ENCODE results near the gene RGL2. TPM values are rescaled to one million over a fixed set of nuclear protein-coding genes. Genes with fewer than 3 reads are reported as not detected.
"Not testable (repeated sequence)": the region's sequence is repeated elsewhere in the genome, so short reads cannot be mapped to it uniquely, and the experiment has no call there.

Gene RGL2
- total RNA-seq, 1 donor from 2014 or later = 28.4 TPM

DNA sequence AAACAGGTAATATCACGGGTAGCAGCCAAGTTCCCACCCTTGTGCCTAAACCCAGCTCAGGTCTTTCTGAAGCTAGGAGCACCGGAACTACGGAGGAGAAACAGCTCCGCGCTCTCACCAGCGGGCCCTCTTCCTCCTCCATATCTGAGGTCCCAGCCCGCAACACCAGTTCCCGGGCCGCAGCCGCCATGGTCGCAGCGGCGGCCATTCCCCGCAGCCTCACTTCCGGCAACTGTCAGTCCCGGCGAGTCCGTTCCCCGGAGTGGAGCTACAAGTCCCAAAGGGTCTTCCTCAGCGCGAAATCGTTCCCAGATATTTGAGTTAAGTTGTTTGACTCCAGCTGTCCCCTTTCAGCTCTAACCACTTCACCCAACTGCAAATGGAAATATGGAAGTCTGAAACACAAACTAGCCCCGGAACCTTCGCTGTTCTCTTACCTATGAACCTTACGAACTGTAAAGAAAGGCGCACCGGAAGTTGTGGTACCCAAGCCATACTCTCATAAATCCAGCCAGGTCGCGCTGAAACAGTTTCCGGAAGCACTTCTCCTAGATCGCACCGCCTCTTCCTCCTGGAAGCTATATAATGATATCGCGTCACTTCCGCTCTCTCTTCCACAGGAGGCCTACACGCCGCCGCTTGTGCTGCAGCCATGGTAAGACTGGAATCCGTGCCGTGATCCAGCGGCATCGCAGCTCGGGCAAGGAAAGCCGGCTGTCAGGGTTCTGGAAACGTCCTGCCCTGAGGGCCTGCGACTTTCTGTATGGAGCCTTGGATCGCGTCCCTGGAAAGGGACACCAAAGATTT is 27.1 kb downstream of the RGL2 start, which contains the start of the genes RPS18 and VPS52:
TSS of gene RPS18 (plus strand) at position 608 of the 807 bp plus-strand sequence. CDS start at position 653, 45 bp downstream.
TSS of gene VPS52 (minus strand) at position 409 of the 807 bp plus-strand sequence. CDS start at position 208, 201 bp downstream.
- Mint-ChIP-seq H3K4me1 (peaks cover 54% of the 10 kb centered on the region), H3K4me3 (peak within 1 kb of the TSS; percentile 94), H3K27ac (peak within 1 kb of the TSS; percentile 98), H3K36me3 (ENCODE audit: low read depth) (peaks cover 80% of the 10 kb centered on the region), H3K9me3 (no peaks in the 10 kb centered on the region), H3K27me3 (no peaks in the 10 kb centered on the region)
- peak; percentile 97 for DNase-seq
- intact Hi-C loops (cut with micrococcal nuclease) = loop anchor here (1.0 to 10.0 kb wide), 9 partner anchors 18 to 1409 kb away; partner anchors contain the start of genes CUTA, NEU1, PFDN6 and PHF1

DNA sequence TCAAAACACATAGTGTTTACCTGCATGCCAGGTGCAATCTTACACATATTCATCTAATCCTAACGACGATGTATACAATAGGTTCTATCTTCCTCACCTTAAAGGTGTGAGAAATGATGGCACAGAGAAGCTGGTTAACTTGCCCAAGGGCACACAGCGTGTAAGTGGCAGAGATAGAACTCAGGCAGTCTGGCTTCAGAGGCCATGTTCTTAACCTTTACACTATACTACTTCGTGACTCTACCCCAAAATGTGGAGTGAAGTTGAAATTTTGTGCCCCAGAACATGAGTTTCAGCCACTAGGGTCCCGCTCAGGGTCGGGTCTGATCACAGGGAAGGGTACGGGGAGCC is 27.6 kb downstream of the RGL2 start:
- no peaks in the 10 kb centered on the region for H3K9me3 Mint-ChIP-seq
- H3K27me3 Mint-ChIP-seq = no peaks in the 10 kb centered on the region
- H3K36me3 Mint-ChIP-seq (ENCODE audit: low read depth) = peaks cover 80% of the 10 kb centered on the region

DNA sequence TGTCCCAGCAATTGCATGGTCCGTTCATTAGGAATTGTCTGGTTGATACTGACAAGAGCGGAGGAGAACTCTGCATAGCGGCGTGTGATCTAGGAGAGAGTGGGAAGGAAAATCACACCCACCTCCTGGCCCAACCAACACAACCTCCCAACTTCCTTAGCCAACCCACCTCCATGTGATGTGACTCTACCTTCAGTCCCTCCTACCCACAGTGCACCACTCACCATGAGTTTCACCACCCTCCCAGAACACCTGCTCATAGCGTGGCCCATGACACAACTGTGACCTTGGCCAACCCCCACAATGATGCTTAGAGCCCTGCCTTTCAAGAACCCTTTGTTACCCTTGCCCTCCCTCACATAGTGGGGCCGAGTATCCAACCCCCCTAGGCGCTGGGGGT is 34.7 kb downstream of the RGL2 start:
- Mint-ChIP-seq H3K36me3 (ENCODE audit: low read depth) (peaks cover 74% of the 10 kb centered on the region), H3K27me3 (no peaks in the 10 kb centered on the region), H3K4me1 (peaks cover 3% of the 10 kb centered on the region), H3K4me3 (no peak overlapping the region), H3K27ac (no peak overlapping the region), H3K9me3 (no peaks in the 10 kb centered on the region)
- no peak for DNase-seq
- intact Hi-C loops (cut with micrococcal nuclease) = no loop called here

More for the DNA sequence above, 27.6 kb downstream of the RGL2 start:
- Mint-ChIP-seq H3K4me1 (peaks cover 48% of the 10 kb centered on the region), H3K4me3 (peak overlapping the region; percentile 94), H3K27ac (peak overlapping the region; percentile 98)
- no peak for DNase-seq
- intact Hi-C loops (cut with micrococcal nuclease) = loop anchor here (1.0 to 10.0 kb wide), 9 partner anchors 18 to 1408 kb away; partner anchors contain the start of genes CUTA, NEU1, PFDN6 and PHF1

DNA sequence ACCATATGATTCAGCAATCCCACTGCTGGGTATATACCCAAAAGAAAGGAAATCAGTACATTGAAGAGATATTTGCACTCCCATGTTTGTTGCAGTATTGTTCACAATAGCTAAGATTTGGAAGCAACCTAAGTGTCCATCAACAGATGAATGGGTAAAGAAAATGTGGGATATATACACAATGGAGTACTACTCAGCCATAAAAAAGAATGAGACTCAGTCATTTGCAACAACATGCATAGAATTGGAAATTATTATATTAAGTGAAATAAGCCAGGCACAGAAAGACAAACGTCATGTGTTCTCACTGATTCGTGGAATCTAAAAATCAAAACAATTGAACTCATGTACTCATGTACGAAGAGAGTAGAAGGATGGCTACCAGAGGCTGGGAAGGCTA is 36.3 kb downstream of the RGL2 start:
- intact Hi-C loops (cut with micrococcal nuclease); H3K27me3 Mint-ChIP-seq; H3K4me3 Mint-ChIP-seq; DNase-seq; H3K9me3 Mint-ChIP-seq; H3K4me1 Mint-ChIP-seq; H3K27ac Mint-ChIP-seq: not testable (repeated sequence)
- peaks cover 69% of the 10 kb centered on the region for H3K36me3 Mint-ChIP-seq (ENCODE audit: low read depth)

DNA sequence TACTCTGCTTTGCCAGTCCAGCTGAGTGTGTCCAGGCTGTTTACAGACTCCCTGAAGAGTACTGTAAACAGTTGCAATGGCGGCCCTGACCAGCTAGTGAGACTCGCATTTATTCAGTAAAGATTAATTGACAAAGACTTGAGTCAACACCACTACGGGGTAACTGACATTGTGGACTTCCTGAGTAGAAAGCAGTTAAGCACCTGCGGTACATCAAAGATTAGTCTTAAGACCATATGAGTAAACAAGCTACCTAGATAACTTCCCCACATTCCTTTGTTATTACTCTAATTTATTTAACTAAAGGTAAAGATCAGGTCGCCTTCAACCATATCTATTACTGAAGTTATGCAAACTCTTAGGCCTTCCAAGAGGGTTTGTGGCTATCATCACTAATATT is 39.7 kb downstream of the RGL2 start:
- Mint-ChIP-seq H3K4me3 (no peak overlapping the region), H3K4me1 (no peaks in the 10 kb centered on the region), H3K27me3 (no peaks in the 10 kb centered on the region), H3K36me3 (ENCODE audit: low read depth) (peaks cover 46% of the 10 kb centered on the region), H3K9me3 (no peaks in the 10 kb centered on the region), H3K27ac (no peak overlapping the region)
- intact Hi-C loops (cut with micrococcal nuclease) = no loop called here
- DNase-seq = no peak

DNA sequence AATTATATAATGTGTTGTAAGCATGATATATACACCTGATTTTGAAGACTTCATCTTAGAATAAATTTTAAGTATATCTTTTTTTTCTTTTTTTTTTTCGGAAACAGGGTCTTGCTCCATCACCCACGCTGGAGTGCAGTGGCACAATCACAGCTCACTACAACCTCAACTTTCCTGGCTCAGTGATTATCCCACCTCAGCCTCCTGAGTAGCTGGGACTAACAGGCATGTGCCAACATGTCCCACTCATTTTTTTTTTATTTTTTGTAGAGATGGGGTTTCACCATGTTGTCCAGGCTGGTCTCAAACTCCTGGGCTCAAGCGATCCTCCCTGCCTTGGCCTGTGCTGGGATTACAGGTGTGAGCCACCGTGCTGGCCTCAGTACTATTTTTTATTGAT is 44.2 kb downstream of the RGL2 start:
- H3K36me3 Mint-ChIP-seq (ENCODE audit: low read depth) = peaks cover 42% of the 10 kb centered on the region
- H3K4me3 Mint-ChIP-seq = no peak overlapping the region
- intact Hi-C loops (cut with micrococcal nuclease) = no loop called here
- no peak for DNase-seq
- H3K27me3 Mint-ChIP-seq = no peaks in the 10 kb centered on the region
- H3K4me1 Mint-ChIP-seq = peaks cover 23% of the 10 kb centered on the region
- no peaks in the 10 kb centered on the region for H3K9me3 Mint-ChIP-seq
- H3K27ac Mint-ChIP-seq = no peak overlapping the region

DNA sequence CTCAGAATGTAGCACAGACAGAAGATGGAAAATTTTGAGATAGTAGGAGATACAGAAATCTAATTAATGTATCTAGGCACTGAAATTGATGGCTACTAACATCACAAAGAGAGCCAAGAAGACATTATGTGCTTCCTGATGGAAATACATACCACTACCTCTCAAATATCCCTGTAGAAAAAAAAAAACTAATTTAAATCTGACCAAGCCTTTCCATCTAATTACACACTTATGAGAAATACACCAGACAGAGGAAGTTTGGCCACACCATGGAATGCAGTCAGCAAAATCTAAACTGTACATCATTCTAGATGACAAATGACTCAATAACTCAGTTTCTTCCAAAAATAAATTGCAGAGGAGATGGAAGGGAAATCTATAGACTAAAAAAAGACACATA is 46.0 kb downstream of the RGL2 start:
- DNase-seq = no peak
- Mint-ChIP-seq H3K27ac (no peak overlapping the region), H3K9me3 (no peaks in the 10 kb centered on the region), H3K4me1 (peaks cover 34% of the 10 kb centered on the region), H3K27me3 (no peaks in the 10 kb centered on the region), H3K4me3 (no peak overlapping the region), H3K36me3 (ENCODE audit: low read depth) (peaks cover 37% of the 10 kb centered on the region)
- intact Hi-C loops (cut with micrococcal nuclease) = no loop called here

DNA sequence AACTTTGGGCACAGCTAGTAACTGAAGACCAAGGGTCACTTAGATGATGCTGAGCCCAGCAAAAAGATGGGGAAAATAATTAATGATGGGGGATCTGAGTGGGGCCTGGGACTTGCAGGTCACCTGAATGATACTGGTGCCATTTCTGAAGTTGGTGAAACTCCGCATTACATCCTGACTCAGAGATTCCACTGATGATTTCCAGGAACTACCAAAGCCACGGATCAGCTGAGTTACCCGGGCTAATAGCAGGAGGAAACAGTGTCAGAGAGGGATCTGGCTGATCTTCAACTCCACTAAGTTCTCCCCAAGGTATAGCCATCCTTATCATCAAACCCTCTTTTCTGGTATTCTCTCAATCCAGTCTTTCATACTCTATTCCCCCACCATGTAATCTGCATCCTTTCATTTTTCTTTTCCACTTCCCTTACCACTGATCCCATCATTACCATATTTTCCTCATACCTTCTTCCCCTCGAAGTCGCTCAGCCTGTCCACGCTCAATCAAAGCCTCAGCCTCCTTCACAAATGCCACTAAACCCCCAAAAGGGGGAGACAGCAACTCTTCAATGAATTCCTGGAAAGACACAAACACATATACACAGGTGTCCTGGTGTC is 47.2 kb downstream of the RGL2 start:
- H3K4me3 Mint-ChIP-seq = peak overlapping the region; percentile 35
- intact Hi-C loops (cut with micrococcal nuclease) = no loop called here
- H3K36me3 Mint-ChIP-seq (ENCODE audit: low read depth) = peaks cover 35% of the 10 kb centered on the region
- H3K27me3 Mint-ChIP-seq = peaks cover 3% of the 10 kb centered on the region
- peaks cover 34% of the 10 kb centered on the region for H3K4me1 Mint-ChIP-seq
- H3K9me3 Mint-ChIP-seq = no peaks in the 10 kb centered on the region
- H3K27ac Mint-ChIP-seq = peak overlapping the region; percentile 55
- DNase-seq = no peak

DNA sequence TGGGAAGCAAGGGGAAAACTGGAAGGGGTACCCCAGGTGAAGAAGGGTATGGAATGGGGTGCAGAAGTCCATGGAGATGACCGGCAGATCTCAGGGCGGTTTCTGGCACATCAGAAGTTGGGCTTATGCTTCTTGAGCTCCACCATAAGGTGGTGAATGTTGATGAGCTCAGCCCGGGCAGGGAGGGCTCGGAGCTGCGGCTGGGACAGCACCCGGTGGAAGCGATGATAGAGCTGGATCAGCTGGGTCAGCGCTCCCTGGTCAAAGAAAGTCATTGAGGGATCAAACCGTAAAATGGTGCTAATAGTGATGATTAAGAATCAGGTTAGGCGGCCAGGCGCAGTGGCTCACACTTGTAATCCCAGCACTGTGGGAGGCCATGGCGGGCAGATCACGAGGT is 48.0 kb downstream of the RGL2 start:
- peak overlapping the region; percentile 91 for H3K4me3 Mint-ChIP-seq
- peaks cover 4% of the 10 kb centered on the region for H3K27me3 Mint-ChIP-seq
- no peak for DNase-seq
- H3K9me3 Mint-ChIP-seq = no peaks in the 10 kb centered on the region
- peak overlapping the region; percentile 94 for H3K27ac Mint-ChIP-seq
- H3K36me3 Mint-ChIP-seq (ENCODE audit: low read depth) = peaks cover 34% of the 10 kb centered on the region
- intact Hi-C loops (cut with micrococcal nuclease) = no loop called here
- H3K4me1 Mint-ChIP-seq = peaks cover 34% of the 10 kb centered on the region

DNA sequence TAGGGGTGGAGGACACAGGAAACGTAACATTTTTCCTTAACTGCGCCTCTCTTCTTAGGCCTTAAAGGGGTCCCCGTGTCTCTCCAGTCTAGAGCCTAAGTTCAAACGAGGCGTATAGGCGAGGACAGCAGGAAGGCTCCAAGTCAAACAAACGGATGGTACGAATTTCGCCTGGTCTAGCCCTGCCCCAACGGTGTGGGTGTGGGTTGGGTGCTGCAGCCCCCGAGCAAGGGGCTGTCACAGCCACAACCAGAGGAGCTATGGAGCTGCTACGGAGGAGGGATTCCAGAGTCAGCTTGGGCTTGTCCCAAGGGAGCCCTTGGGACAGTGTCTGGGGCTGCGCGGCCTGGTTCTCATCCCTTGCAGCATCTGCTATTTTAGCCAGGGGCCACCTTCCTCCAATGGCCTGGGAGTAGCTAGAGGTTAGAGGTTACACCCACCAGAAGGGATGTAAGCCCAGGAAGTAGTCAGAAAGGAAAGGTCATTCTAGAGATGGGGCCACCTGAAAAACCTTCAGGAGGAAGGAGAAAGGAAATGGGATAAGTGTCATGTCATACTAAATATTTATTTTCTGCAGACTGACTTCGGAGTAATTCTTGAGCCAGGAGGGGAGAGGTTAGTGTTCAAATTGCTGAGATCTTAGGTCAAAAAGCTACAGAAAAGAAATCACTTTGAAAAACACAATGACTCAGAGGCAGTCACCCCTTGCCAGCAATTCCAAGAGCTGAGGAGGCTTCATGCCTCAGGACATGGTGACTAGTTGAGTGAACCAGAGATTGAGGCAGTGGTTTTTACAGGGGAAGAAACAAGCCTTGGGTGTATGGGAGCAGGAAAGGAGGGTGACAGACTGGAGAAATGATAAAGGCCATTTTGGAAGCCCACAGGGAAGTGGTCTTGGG is 48.8 kb downstream of the RGL2 start:
- peaks cover 31% of the 10 kb centered on the region for H3K36me3 Mint-ChIP-seq (ENCODE audit: low read depth)
- DNase-seq = no peak
- peaks cover 34% of the 10 kb centered on the region for H3K4me1 Mint-ChIP-seq
- no peaks in the 10 kb centered on the region for H3K9me3 Mint-ChIP-seq
- intact Hi-C loops (cut with micrococcal nuclease) = loop anchor here (1.0 to 2.0 kb wide), 6 partner anchors 21 to 235 kb away; partner anchors contain the start of genes B3GALT4, RXRB, SLC39A7 and VPS52
- H3K4me3 Mint-ChIP-seq = peak overlapping the region; percentile 91
- H3K27me3 Mint-ChIP-seq = peaks cover 4% of the 10 kb centered on the region
- peak overlapping the region; percentile 94 for H3K27ac Mint-ChIP-seq

DNA sequence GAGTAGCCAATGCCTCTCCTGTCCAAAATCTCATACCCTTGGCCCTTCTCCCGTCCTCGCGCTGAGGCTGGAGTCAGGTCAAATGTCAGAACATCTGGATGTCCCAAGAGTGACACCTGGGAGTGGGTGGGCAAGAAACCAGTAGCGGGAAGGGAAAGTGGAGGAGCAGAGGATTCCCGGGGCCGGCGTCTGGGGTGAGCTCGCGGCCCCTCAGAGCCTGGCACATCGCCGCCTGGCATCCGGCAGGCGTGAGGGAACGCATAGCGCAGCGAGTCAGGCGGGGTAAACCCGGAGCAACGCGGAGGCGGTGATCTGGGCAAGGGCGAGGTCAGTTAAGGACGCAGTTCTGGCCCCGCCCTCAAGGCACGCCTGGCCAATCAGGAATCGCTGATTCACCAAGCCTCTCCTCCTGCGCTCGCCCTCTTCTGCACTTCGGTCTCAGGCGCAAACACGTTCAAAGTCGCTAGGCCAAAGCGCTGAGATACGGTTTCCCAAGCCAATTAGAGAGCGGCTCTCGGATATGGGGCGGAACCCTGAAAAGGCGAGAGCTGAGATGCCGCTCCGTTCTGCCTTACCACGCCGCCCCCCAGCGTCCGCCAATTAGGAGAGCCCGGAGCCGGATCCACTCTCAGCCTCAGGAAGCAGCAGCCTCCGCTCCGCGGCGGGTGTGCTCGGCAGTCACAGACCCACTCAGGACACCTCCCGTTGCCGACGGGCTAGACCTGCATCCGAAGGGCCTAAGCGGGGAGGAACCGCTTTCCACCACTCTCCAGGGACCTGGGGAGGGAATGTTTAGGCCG is 49.6 kb downstream of the RGL2 start:
- DNase-seq = peak; percentile 98
- Mint-ChIP-seq H3K4me3 (peak overlapping the region; percentile 91), H3K27me3 (peaks cover 4% of the 10 kb centered on the region), H3K27ac (peak overlapping the region; percentile 94), H3K4me1 (peaks cover 34% of the 10 kb centered on the region), H3K9me3 (no peaks in the 10 kb centered on the region), H3K36me3 (ENCODE audit: low read depth) (peaks cover 31% of the 10 kb centered on the region)
- intact Hi-C loops (cut with micrococcal nuclease) = loop anchor here (1.0 to 2.0 kb wide), 10 partner anchors 22 to 234 kb away; partner anchors contain the start of genes B3GALT4, RING1, RXRB and SLC39A7

DNA sequence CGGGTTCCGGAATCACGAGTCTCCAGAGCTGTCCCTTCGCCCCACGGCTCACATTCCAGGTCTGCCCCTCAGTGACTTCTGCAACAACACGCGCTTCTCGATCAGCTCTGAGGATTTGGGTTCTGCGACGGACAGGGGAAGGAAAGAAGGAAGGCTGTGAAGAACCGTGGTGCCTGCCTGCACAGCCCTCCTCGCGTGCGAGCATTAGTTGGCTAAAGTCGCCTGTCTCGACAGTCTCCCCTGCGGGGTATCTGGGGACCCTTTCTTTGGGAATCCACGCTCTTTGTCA is 50.2 kb downstream of the RGL2 start:
- intact Hi-C loops (cut with micrococcal nuclease) = loop anchor here (1.0 to 2.0 kb wide), 5 partner anchors 40 to 234 kb away; partner anchors contain the start of gene RING1
- Mint-ChIP-seq H3K9me3 (no peaks in the 10 kb centered on the region), H3K4me1 (peaks cover 34% of the 10 kb centered on the region), H3K4me3 (peak overlapping the region; percentile 91), H3K36me3 (ENCODE audit: low read depth) (peaks cover 31% of the 10 kb centered on the region), H3K27me3 (peaks cover 6% of the 10 kb centered on the region), H3K27ac (peak overlapping the region; percentile 94)
- no peak for DNase-seq

Measured in activated CD4-positive, alpha-beta T cell treated with anti-CD3 and anti-CD28 coated beads, Interleukin-2, amount 10 ng/mL, durations not matched to agents 24 days and 14 days (primary cell).